DLD1 (cell line): ENCODE measurements around the gene PARD6B.
"Not testable (repeated sequence)": the region's sequence is repeated elsewhere in the genome, so short reads cannot be mapped to it uniquely, and the experiment has no call there.

Source experiments
- in situ Hi-C: cut with HindIII; loops from 2 replicates; pipeline ENCODE4 v1.10.0; 2017; ENCODE audit warnings: low sequenced_read_pairs

The PARD6B gene

DNA sequence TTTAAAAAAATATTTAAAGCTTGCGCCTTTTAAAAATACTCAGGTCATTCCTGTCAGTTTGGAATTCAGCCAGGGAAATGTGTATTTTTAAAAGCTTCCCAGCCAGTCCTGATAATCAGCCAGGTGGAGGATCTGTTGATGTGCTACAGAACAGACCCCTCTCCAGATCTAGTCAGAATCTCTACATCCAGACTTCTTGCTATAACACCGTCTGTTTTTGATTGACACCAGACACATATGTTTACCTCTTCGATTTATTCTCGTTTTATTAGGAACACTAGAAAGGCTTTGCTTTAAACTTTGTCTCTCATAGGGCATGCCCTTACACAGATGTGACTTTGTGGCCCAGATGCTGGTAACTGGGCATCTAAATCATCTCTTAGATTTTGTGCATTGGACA lies 11.7 kb downstream of the PARD6B start:
- in situ Hi-C loops = loop anchor here (25.0 kb wide), 1 partner anchor 231 kb away; the partner anchor contains the start of gene PTPN1

- in situ Hi-C loops = loop anchor here (25.0 kb wide), 1 partner anchor 232 kb away; the partner anchor contains the start of gene PTPN1
Observed at GRCh38 chr20:50744143-50744792, 12.9 kb downstream of the PARD6B start.

- in situ Hi-C loops = loop anchor here (5.0 to 25.0 kb wide), 2 partner anchors 78 to 233 kb away; partner anchors contain the start of gene PTPN1
Observed at GRCh38 chr20:50745634-50746137, 14.3 kb downstream of the PARD6B start.

DNA sequence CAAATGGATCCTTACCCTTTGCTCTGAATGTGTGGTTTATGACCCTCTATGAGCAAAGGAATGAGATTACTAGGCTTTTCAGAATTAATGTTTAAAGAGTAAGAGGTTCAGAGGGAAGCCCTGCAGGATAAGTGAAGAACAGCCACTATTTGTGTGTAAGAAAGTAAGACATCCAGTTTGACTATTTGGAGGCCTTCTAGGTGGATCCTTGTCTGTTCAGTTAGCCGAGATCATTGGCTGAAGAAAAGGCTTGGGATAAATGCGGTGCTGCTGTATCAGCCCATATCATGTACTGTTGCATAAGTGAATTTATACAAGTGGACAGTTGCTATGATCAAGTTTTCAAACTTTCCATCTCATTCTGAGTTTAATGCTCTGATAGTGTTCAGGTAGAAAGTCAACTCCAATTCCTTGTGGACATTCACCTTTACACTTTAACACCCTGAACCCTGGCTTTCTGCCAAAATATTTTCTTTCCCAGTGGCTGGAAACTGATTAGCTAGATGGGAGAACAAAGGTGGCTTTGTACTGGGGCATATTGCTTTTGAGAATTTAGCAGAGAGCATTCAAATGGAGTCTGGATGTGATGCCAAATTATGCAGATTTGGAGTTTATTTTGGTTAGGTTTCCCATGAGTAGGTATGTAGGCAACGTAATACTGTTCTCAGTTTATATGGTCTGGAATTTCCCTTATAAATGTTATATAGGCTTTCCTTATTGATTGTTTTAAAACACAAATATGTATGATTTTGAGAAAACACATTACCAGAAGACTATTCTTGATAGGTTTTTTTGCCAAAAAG lies 15.0 kb downstream of the PARD6B start:
- in situ Hi-C loops = loop anchor here (5.0 to 25.0 kb wide), 2 partner anchors 79 to 234 kb away; partner anchors contain the start of gene PTPN1

- in situ Hi-C loops = loop anchor here (5.0 to 25.0 kb wide), 2 partner anchors 80 to 235 kb away; partner anchors contain the start of gene PTPN1
Observed at GRCh38 chr20:50747275-50747674, 15.9 kb downstream of the PARD6B start.

DNA sequence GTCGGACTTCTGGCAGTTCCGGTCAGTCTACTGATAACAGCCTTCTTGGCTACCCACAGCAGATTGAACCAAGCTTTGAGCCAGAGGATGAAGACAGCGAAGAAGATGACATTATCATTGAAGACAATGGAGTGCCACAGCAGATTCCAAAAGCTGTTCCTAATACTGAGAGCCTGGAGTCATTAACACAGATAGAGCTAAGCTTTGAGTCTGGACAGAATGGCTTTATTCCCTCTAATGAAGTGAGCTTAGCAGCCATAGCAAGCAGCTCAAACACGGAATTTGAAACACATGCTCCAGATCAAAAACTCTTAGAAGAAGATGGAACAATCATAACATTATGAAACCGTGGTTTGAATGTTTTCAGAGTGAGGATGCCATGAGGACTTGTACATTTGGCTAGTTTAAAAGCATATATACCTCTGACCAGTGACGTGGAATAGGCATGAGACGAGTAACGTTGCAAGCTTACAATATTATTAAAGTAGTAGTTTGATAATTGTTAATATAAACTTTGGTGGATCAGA lies 18.8 kb downstream of the PARD6B start:
- in situ Hi-C loops = no loop called here

DNA sequence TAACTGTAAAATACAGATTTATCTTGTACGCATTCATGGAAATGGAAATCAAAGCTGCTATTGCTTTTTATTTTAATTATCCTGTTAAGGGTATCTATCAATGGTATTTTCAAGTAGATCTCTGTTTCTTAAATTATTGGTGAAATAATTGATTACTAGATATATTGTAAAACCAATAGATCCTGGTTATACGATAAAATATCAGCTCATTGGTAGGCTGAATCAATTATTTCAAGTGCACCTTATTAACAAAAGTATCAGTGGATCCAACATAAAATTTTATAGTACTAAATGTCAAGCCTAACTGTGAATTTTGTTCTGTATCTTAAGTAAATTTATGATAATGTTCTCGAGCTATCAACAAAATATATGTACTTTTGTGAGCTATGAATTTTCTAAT lies 21.8 kb downstream of the PARD6B start:
- in situ Hi-C loops = no loop called here

- in situ Hi-C loops = no loop called here
Observed at GRCh38 chr20:50754420-50754819, 23.0 kb downstream of the PARD6B start.

DNA sequence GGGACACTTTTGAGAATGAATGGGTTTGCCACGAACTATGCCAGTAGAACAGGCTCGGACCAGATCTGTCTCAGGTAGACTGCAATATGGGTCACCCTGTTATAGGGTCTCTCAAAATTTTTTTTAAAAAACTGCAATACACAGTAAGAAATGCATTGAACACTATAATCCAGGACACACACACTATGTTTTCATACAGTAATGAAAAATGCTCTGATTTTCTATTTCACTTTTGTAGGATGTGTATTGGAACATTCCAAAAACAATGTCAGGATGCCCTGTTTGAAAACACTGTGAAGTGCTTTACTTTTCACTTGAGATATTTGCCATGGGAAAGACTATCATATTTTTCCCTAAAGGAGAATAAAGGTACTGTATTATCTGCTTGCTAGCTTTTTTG lies 25.1 kb downstream of the PARD6B start:
- in situ Hi-C loops = no loop called here

- in situ Hi-C loops = no loop called here
Observed at GRCh38 chr20:50758469-50758868, 27.1 kb downstream of the PARD6B start.

DNA sequence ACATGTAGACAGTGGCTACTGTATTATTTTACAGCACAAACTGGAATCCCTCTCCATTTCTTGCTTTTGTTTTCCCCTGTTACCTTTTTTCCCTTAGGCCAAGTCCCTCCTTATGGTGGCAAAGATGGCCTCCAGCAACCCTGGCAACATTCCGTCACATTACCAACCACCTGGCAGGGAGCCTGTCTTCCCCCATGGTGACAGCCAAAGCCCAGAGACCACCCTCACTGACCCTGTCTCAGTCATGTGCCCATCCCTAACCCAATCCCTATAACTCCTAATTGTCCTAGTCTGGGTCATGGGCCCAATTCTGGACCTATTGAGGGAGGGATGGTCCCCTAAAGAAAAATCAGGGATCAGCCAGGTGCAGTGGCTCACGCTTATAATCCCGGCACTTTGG lies 27.6 kb downstream of the PARD6B start:
- in situ Hi-C loops = no loop called here

DNA sequence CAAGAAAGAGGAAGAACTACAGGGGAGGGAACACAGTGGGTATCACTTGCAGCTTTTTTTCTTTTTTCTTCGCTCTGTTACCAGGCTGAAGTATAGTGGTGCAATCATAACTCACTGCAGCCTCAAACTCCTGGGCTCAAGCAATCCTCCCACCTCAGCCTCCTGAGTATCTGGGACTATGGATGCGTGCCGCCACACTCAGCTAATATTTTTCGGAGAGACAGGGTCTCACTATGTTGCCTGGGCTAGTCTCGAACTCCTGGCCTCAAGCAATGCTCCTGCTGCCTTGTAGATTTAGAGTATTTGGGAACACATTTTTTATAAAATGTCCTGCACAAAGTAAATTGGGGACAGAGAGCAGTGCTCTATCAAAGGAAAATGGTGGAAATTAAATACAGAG lies 28.3 kb downstream of the PARD6B start:
- in situ Hi-C loops = no loop called here

GRCh38 chr20:50762045-50762422 lies 30.7 kb downstream of the PARD6B start:
- in situ Hi-C loops = no loop called here

DNA sequence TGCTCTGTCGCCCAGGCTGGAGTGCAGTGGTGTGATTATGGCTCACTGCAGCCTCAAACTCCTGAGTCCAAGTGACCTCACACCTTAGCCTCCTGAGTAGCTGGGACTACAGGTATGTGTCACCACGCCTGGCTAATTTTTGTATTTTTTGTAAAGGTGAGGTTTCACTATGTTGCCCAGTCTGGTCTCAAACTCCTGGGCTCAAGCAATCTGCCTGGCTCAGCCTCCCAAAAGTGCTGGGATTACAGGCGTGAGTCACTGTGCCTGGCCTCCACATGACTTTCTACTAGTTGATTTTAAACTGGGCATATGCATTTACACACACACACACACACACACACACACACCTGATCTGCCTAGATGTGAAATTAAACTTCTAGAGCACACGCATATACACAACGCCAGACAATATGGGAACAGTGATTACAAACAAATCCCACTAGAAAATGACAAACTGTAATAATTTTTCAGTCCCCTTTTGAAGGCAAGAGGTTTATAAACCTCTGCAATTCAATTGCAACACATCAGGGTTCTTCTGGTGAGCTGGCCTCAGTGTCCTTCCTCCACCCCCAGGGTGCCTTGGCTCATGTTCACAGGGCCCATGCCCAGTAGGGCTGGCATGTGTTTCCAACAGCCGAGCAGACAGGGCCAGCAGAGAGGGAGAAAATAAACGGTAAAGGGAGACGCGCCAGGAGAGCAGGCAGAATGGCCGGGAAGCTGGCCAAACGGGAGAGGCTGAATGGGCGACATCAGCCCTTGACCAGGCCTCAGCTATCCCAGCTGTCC lies 31.2 kb downstream of the PARD6B start:
- in situ Hi-C loops = no loop called here

DNA sequence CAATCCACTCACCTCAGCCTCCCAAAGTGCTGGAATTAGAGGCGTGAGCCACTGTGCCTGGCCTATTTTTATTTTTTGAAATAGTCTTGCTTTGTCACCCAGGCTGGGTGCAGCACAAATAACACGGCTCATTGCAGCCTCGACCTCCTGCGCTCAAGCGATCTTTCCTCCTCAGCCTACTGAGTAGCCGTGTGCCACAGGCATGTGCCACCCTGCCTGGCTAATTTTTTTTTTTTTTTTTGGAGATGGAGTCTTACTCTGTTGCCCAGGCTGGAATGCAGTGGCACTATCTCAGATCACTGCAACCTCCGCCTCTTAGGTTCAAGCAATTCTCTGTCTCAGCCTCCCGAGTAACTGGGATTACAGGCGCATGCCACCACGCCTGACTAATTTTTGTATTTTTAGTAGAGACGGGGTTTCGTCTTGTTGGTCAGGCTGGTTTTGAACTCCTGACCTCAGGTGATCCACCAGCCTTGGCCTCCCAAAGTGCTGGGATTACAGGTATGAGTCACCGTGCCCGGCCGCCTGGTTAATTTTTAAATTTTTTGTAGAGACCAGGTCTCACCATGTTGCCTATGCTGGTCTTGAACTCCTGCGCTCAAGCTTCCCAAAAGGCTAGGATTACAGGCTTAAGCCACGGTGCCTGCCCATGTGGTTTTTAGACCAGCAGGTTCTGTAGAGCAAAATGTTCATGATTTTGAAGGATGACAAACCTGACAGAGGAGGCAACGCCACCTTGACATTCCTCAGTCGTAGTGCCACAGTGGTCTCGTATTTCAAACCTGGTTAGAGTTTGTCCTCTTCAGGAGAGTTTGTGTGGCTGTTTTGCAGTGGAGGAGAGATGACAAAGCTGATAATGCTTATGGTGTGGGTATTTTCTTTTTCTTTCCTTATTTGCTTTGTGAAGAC lies 32.4 kb downstream of the PARD6B start:
- in situ Hi-C loops = not testable (repeated sequence)

DNA sequence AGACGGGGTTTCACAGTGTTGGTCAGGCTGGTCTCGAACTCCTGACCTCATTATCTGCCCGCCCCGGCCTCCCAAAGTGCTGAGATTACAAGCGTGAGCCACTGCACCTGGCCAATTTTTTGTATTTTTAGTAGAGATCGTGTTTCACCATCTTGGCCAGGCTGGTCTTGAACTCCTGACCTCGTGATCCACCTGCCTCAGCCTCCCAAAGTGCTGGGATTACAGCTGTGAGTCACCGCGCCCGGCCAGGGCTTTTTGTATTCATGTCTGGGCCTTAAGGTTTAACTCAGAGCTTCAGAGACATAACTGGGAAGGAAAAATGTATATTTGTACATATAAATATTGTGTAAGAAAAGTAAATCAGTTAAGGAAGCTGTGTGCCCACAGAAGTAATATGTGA lies 33.9 kb downstream of the PARD6B start:
- in situ Hi-C loops = not testable (repeated sequence)

DNA sequence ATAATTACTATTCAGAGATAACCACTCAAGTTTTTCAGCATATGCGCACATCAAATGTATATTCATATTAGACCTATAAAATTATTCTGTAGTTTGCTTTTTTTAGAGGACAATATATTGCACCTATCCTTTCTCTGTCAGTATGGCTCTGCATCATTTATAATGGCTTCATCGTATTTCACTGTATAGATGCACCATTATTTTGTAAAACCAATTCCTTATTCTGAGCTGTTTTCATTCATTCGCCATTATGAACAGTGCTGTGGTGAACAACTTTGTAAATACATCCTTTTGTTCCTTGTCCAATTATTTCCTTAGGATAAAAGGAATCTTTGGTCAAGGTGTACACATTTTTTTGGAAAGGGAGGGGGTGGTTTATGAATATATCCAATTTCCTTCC lies 34.3 kb downstream of the PARD6B start:
- in situ Hi-C loops = no loop called here

DNA sequence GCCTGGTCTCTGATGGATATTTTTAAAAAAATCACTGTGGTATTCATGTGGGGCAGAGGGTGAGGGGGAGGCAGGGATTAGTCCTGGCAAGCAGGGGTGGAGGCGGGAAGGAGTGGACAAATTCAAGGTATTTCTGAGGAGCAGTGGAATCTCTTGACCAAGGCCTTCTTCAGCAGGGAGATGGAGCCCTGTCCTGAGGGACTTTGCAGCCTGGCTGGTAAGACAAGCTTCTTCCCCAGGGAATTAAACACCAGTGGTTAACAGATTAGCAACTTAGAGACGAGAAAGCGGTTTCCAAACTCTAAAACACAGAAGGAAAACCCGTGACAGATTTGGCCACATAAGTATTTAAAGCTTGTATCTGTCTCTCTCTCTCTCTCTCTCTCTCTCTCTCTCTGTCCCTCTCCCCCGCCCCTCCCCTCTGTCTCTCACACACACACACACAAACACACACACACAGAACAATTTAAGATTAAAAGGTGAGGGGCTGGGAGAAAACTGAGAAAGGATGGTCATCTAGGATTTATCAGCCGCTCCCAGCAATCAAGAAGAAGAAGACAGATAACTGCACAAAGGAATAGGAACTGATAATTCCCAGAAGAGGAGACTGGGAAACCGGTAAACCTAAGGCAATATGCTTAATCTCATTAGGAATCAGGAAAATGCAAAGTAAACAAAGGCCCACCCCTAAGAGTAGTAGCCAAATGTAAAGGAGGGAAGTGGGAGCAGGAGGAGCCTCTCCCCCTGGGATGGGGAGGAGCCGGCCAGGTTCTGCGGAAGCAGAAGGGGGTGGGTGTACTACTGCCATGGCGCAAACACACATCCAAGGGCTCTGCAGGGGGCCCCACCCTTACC lies 35.8 kb downstream of the PARD6B start:
- in situ Hi-C loops = not testable (repeated sequence)

- in situ Hi-C loops = not testable (repeated sequence)
Observed at GRCh38 chr20:50768991-50769390, 37.6 kb downstream of the PARD6B start.
